GM23248 (cell line): ENCODE data around the gene FGGY. TPM values are rescaled to one million over a fixed set of nuclear protein-coding genes. Genes with fewer than 3 reads are reported as not detected.

Experiments used
- DNase-seq: peaks from one replicate; pipeline ENCODE4 v3.0.0-alpha.2; 2015
- H2AFZ ChIP-seq: fragments of 200-600 bp; sonication (generic); 2 replicates; pipeline ENCODE4 v1.6.1; 2016; ENCODE audit warnings: antibody characterized with exemption
- H3F3A ChIP-seq: fragments of 200-600 bp; sonication (generic); 2 replicates; pipeline ENCODE4 v1.6.1; 2016; ENCODE audit warnings: mild to moderate bottlenecking, antibody characterized with exemption, mixed run types; ENCODE audit not compliant: insufficient read depth
- H3K27ac ChIP-seq: fragments of 200-600 bp; sonication (generic); 2 replicates; pipeline ENCODE4 v1.5.1; 2016; ENCODE audit warnings: mild to moderate bottlenecking
- H3K27me3 ChIP-seq: fragments of 200-600 bp; sonication (generic); replicated peaks from 2 replicates; pipeline ENCODE4 v1.6.1; 2016; ENCODE audit warnings: mild to moderate bottlenecking; ENCODE audit not compliant: insufficient read depth
- H3K36me3 ChIP-seq: fragments of 200-600 bp; sonication (generic); 2 replicates; pipeline ENCODE4 v1.6.1; 2016; ENCODE audit warnings: low read depth, mild to moderate bottlenecking
- H3K4me1 ChIP-seq: fragments of 200-600 bp; sonication (generic); 2 replicates; pipeline ENCODE4 v1.6.1; 2016; ENCODE audit warnings: mild to moderate bottlenecking; ENCODE audit not compliant: insufficient read depth
- H3K4me2 ChIP-seq: fragments of 200-600 bp; sonication (generic); one replicate; pipeline ENCODE4 v1.6.1; 2016; ENCODE audit warnings: mild to moderate bottlenecking; ENCODE audit not compliant: unreplicated experiment
- H3K4me3 ChIP-seq: fragments of 200-600 bp; sonication (generic); 2 replicates; pipeline ENCODE4 v1.5.1; 2016; ENCODE audit warnings: mild to moderate bottlenecking
- H3K79me2 ChIP-seq: fragments of 200-600 bp; sonication (generic); 2 replicates; pipeline ENCODE4 v1.6.1; 2016; ENCODE audit warnings: mild to moderate bottlenecking; ENCODE audit not compliant: insufficient read depth
- H3K9ac ChIP-seq: fragments of 200-600 bp; sonication (generic); 2 replicates; pipeline ENCODE4 v1.6.1; 2016; ENCODE audit warnings: mild to moderate bottlenecking
- H3K9me2 ChIP-seq: fragments of 200-600 bp; sonication (generic); 2 replicates; pipeline ENCODE4 v1.6.1; 2016; ENCODE audit warnings: mixed run types, mild to moderate bottlenecking, moderate library complexity; ENCODE audit not compliant: insufficient read depth
- H3K9me3 ChIP-seq: fragments of 200-600 bp; sonication (generic); one replicate; pipeline ENCODE4 v1.6.1; 2017; ENCODE audit warnings: low read depth
- H4K20me1 ChIP-seq: fragments of 200-600 bp; sonication (generic); 2 replicates; pipeline ENCODE4 v1.6.0; 2016; ENCODE audit not compliant: insufficient read depth
- EZH2 ChIP-seq: fragments of 200-600 bp; sonication (generic); IDR thresholded peaks from 2 replicates; pipeline ENCODE4 v1.6.1; 2018; ENCODE audit warnings: antibody characterized with exemption, mild to moderate bottlenecking; ENCODE audit not compliant: insufficient read depth, poor library complexity, severe bottlenecking
- EZH2phosphoT487 ChIP-seq: fragments of 200-600 bp; sonication (generic); IDR thresholded peaks from 2 replicates; pipeline ENCODE4 v1.6.1; 2018; ENCODE audit warnings: antibody characterized with exemption, moderate library complexity, mild to moderate bottlenecking, low read depth; ENCODE audit not compliant: insufficient read depth
- WGBS, 2 experiments: methylation state at CpG; one replicate each; pipeline ENCODE4 v1.1.6; 2015 to 2017; ENCODE audit warnings: low lambda C conversion rate in 2 of 2, low coverage in 1 of 2; ENCODE audit errors: missing lambda C conversion rate in 2 of 2; 5-methylcytosine and 5-hydroxymethylcytosine counted together
- in situ Hi-C: fragments of 300-500 bp; cut with MboI; formaldehyde crosslinking; loops from 2 replicates; pipeline ENCODE4 v1.15.0; 2020
- polyA plus RNA-seq: library from polyadenylated mRNA; unstranded; fragments of >200 nt; fragmentation: Nextera tagmentation; extraction: Ambion mirVana; gene quantifications from 2 replicates; pipeline ENCODE4 v1.2.1, GENCODE V29; 2016
- total RNA-seq: library from RNA; depleted of rRNA; stranded (reverse); fragments of >200 nt; shearing (Covaris generic); gene quantifications from 2 replicates; pipeline ENCODE4 v1.2.3, GENCODE V29; 2014

The FGGY gene
- total and polyA plus RNA-seq, 2 experiments from 2014 or later, result 12.8 to 16.9 TPM

DNA sequence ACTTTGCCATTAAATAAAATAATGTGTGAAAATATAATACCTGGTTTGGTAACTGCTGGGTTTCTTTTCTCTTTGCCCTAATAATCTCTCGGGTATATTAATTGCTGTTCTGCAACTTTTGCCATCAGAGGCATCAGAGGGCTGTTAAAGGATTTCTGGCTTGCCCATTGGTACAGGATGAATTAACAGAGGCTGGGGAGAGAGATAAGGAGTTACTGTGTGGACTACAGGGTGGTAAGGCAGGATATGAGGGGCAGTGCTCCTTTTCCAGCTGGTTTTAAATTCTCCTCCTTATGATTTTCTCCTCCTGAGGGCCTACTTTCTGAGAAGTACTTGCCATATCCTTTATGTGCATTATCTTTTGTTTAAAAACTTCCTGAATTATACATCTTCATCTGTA is 48.3 kb downstream of the FGGY start:
- no peaks in the 10 kb centered on the region for H3K9me2 ChIP-seq
- no peaks in the 10 kb centered on the region for H3K9me3 ChIP-seq
- H3K4me3 ChIP-seq, result no peak overlapping the region
- H3K27ac ChIP-seq, result no peak overlapping the region
- no peaks in the 10 kb centered on the region for H3K4me1 ChIP-seq
- no peak overlapping the region for H3K4me2 ChIP-seq
- no peaks in the 10 kb centered on the region for H3K36me3 ChIP-seq
- H2AFZ ChIP-seq, result no peak overlapping the region
- DNase-seq, result no peak
- H3F3A ChIP-seq, result no peaks in the 10 kb centered on the region
- H3K27me3 ChIP-seq, result no peaks in the 10 kb centered on the region
- no peaks in the 10 kb centered on the region for H3K79me2 ChIP-seq
- no peaks in the 10 kb centered on the region for H4K20me1 ChIP-seq
- in situ Hi-C loops, result no loop called here
- whole genome bisulfite sequencing, 2 experiments, result 94 to 95% methylated on average over 1 of the region's 1 CpG
- TF ChIP-seq EZH2phosphoT487 (no peak), EZH2 (no peak)
- no peak overlapping the region for H3K9ac ChIP-seq

DNA sequence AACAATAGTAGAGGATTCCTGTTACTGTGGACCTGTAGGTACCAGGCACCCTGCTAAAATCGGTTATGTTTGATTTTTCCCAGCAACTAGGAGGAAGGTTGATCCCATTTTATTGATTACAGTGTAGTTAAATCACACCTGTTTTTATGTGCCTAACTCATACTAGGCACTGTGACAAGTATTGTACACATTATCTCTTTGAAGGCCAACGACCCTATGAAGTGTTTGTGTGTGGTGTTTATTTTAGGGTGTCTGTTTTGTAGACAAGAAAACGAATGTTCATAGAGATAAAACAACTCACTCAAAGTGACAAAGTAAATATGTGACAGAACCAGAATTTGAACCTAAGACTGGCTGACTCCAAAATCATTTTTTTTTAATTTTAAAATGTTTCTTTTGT is 49.5 kb downstream of the FGGY start:
- no peaks in the 10 kb centered on the region for H3K4me1 ChIP-seq
- TF ChIP-seq EZH2 (no peak), EZH2phosphoT487 (no peak)
- no peaks in the 10 kb centered on the region for H3F3A ChIP-seq
- no peaks in the 10 kb centered on the region for H4K20me1 ChIP-seq
- H3K9me2 ChIP-seq, result no peaks in the 10 kb centered on the region
- no peak overlapping the region for H3K4me2 ChIP-seq
- H3K4me3 ChIP-seq, result no peak overlapping the region
- H3K27me3 ChIP-seq, result no peaks in the 10 kb centered on the region
- H3K27ac ChIP-seq, result no peak overlapping the region
- H3K36me3 ChIP-seq, result no peaks in the 10 kb centered on the region
- no peaks in the 10 kb centered on the region for H3K79me2 ChIP-seq
- H3K9ac ChIP-seq, result no peak overlapping the region
- in situ Hi-C loops, result no loop called here
- 72 to 77% methylated on average over 3 of the region's 3 CpGs for WGBS, 2 experiments
- no peak for DNase-seq
- H3K9me3 ChIP-seq, result no peaks in the 10 kb centered on the region
- no peak overlapping the region for H2AFZ ChIP-seq

DNA sequence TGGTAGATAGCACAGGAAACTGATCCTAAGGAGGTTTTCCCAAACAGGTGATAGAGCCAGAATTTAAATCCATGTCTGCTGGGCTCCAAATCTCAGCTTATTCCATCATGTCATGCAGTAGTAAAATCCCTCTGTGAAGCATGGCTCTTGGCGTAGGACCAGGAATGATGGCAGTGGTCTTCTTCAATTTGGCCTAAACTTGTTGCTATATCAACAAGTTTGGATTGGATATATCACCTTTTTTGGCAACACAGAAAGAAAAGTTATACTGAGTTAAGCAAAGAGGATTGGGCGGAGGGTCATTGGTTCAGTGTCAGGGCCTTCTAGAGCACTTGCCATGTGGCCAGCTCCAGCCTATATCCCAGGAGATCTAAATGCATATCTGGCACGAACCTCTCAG is 52.2 kb downstream of the FGGY start:
- Histone ChIP-seq H3K4me1 (no peaks in the 10 kb centered on the region), H3K9ac (no peak overlapping the region), H3K4me2 (no peak overlapping the region), H3K27me3 (no peaks in the 10 kb centered on the region), H3K9me3 (no peaks in the 10 kb centered on the region), H4K20me1 (no peaks in the 10 kb centered on the region), H3K9me2 (no peaks in the 10 kb centered on the region), H3K79me2 (no peaks in the 10 kb centered on the region), H3K4me3 (no peak overlapping the region), H3F3A (no peaks in the 10 kb centered on the region), H2AFZ (no peak overlapping the region), H3K36me3 (no peaks in the 10 kb centered on the region), H3K27ac (no peak overlapping the region)
- WGBS, 2 experiments, result 95 to 99% methylated on average over 3 of the region's 3 CpGs
- in situ Hi-C loops, result no loop called here
- DNase-seq, result no peak
- no peak for TF ChIP-seq EZH2phosphoT487
- TF ChIP-seq EZH2, result no peak

GRCh38 chr1:59350521-59350920 is 53.6 kb downstream of the FGGY start:
- Histone ChIP-seq H3K79me2 (no peaks in the 10 kb centered on the region), H3K4me2 (no peak overlapping the region), H3K36me3 (no peaks in the 10 kb centered on the region), H3K27ac (no peak overlapping the region), H3F3A (no peaks in the 10 kb centered on the region), H2AFZ (no peak overlapping the region), H3K9me3 (no peaks in the 10 kb centered on the region), H4K20me1 (no peaks in the 10 kb centered on the region), H3K4me3 (no peak overlapping the region), H3K27me3 (no peaks in the 10 kb centered on the region), H3K4me1 (peaks cover 12% of the 10 kb centered on the region), H3K9me2 (no peaks in the 10 kb centered on the region), H3K9ac (no peak overlapping the region)
- no peak for TF ChIP-seq EZH2
- TF ChIP-seq EZH2phosphoT487, result no peak
- DNase-seq, result no peak
- in situ Hi-C loops, result no loop called here
- 92 to 95% methylated on average over 2 of the region's 2 CpGs for WGBS, 2 experiments

DNA sequence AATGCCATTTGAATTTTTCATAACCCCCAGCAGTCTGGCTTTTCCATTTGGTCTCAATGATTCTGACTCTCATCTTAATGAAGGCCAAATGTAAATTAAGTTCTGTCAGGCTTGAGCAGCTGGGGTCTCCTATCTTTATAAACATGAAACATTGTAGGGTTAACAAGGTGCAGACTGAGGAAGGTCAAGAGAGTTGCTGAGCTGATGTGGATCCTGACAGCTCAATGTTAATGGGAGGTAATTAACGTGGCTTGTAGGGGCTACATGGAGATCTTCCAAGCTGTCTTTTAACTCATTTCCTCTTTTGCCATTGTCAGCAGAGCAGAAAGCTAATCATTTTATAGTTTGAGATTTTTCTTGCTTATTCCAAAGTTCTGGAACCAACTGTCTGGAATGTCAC is 55.2 kb downstream of the FGGY start:
- Histone ChIP-seq H4K20me1 (no peaks in the 10 kb centered on the region), H3K4me2 (no peak overlapping the region), H3K4me1 (peaks cover 16% of the 10 kb centered on the region), H3K27me3 (no peaks in the 10 kb centered on the region), H3K9me2 (no peaks in the 10 kb centered on the region), H3K9me3 (no peaks in the 10 kb centered on the region), H3K9ac (no peak overlapping the region), H3K4me3 (no peak overlapping the region), H3K36me3 (no peaks in the 10 kb centered on the region), H3K79me2 (no peaks in the 10 kb centered on the region), H3K27ac (no peak overlapping the region), H3F3A (no peaks in the 10 kb centered on the region), H2AFZ (no peak overlapping the region)
- no peak for TF ChIP-seq EZH2phosphoT487
- no peak for TF ChIP-seq EZH2
- WGBS, 2 experiments, result 72 to 77% methylated on average over 1 of the region's 1 CpG
- in situ Hi-C loops, result no loop called here
- DNase-seq, result no peak
